HL-60 (cell line): ENCODE measurements around the gene ENPP7.

Experiments
- DNase-seq, 2 experiments: peaks; one replicate each; pipeline ENCODE4 v3.0.0-alpha.2; 2010 to 2020; ENCODE audit warnings: low read depth in 1 of 2, low spot score in 1 of 2
- H3K27ac ChIP-seq: fragments of 250-450 bp; sonication (Bioruptor Pico); replicated peaks from 2 replicates; pipeline ENCODE4 v1.5.1; 2020; ENCODE audit warnings: mild to moderate bottlenecking, moderate library complexity
- H3K27me3 ChIP-seq: fragments of 250-450 bp; sonication (Bioruptor Pico); 2 replicates; pipeline ENCODE4 v1.5.1; 2021; ENCODE audit warnings: mild to moderate bottlenecking, moderate library complexity; ENCODE audit not compliant: insufficient read depth, poor library complexity, severe bottlenecking
- H3K4me3 ChIP-seq: replicated peaks from 2 replicates; pipeline ENCODE4 v1.5.1; 2011; ENCODE audit warnings: mild to moderate bottlenecking, control low read depth, low read length; ENCODE audit not compliant: insufficient read depth
- CTCF ChIP-seq: IDR thresholded peaks from one replicate; pipeline ENCODE4 v1.5.1; 2011; ENCODE audit warnings: low read length, control low read depth, inconsistent platforms; ENCODE audit not compliant: insufficient read depth
- GABPA ChIP-seq: IDR thresholded peaks from 2 replicates; pipeline ENCODE4 v1.6.1; 2012; ENCODE audit warnings: low read depth
- POLR2AphosphoS5 ChIP-seq: IDR thresholded peaks from 2 replicates; pipeline ENCODE4 v1.6.1; 2012; ENCODE audit warnings: low read depth
- REST ChIP-seq: IDR thresholded peaks from 2 replicates; pipeline ENCODE4 v1.6.1; 2012; ENCODE audit warnings: low read depth; ENCODE audit not compliant: insufficient replicate concordance
- SPI1 ChIP-seq: IDR thresholded peaks from 2 replicates; pipeline ENCODE4 v1.6.1; 2012; ENCODE audit warnings: low read depth, mild to moderate bottlenecking, borderline replicate concordance

Gene ENPP7

DNA sequence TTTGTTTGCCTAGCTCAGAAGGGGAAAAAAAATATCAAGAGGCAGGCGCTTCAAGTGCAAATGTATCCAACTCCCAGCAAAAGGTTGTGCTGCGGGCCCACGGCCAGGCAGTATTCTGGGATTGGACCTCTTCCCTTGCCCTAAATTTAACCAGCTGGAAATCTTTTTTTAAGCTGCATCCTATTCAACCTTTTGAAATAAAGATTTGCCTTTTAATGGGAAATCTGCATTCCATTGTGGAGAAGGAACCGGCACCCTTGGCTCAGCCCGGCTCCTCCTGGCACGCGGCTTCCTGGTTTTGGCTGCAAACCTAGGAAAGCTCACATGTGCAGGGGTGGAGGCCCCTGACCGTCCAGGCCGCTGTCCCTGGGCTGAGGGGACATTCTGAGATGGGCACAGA is 38.8 kb upstream of the ENPP7 start:
- Histone ChIP-seq H3K4me3 (no peak overlapping the region), H3K27me3 (peaks cover 5% of the 10 kb centered on the region), H3K27ac (no peak overlapping the region)
- no peak for TF ChIP-seq GABPA
- no peak for TF ChIP-seq POLR2AphosphoS5
- TF ChIP-seq REST: no peak
- TF ChIP-seq CTCF: no peak
- no peak for TF ChIP-seq SPI1
- no peak for DNase-seq

GRCh38 chr17:79693419-79693818 is 37.3 kb upstream of the ENPP7 start:
- Histone ChIP-seq H3K27me3 (peaks cover 10% of the 10 kb centered on the region), H3K27ac (no peak overlapping the region), H3K4me3 (no peak overlapping the region)
- TF ChIP-seq GABPA (no peak), SPI1 (no peak), CTCF (no peak), REST (no peak), POLR2AphosphoS5 (no peak)
- DNase-seq: no peak

- Histone ChIP-seq H3K27me3 (peaks cover 10% of the 10 kb centered on the region), H3K4me3 (no peak overlapping the region), H3K27ac (no peak overlapping the region)
- TF ChIP-seq GABPA (no peak), CTCF (no peak), SPI1 (no peak), POLR2AphosphoS5 (no peak)
- no peak for DNase-seq
These were observed 35.4 kb upstream of the ENPP7 start for GRCh38 chr17:79695293-79695790.

DNA sequence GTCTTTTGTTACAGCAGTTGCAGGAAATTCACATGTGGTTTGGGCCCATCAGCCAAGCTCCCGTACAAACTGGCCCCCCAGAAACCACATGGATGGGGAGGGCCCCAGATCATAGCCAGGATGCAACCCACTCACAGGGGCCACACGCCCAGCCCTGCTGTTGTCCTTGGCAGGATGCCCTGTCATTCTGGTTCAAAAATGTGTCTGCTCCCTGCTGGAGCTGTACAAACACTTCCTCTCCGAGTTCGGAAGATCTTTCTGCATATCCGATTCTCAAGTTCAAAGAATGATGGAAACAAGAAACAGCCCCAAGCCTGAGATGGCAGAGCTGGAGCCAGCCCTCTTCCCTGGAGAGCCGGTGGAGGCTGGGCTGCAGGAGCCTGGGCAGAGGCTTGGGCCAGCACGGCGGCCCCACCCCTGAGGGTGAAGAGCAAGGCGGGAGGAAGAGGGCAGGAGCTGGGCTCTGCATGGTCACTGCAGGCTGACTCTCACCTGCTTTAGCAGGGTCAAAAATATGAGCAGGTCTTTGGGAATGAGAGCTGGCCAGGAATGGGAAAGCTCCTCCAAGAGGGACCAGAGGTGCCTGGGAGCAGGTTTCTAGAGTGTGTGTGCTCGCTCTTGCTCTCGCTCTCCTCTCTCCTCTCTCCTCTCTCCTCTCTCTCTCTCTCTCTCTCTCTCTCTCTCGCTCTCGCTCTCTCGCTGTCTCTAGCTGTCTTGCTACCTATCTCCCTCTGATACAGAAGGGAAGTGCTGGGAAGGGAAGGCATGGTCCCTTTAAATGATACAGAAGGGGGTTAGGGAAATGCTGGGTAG is 34.7 kb upstream of the ENPP7 start:
- no peak for DNase-seq
- Histone ChIP-seq H3K27me3 (peaks cover 10% of the 10 kb centered on the region), H3K4me3 (no peak overlapping the region), H3K27ac (no peak overlapping the region)
- no peak for TF ChIP-seq SPI1
- no peak for TF ChIP-seq REST
- no peak for TF ChIP-seq CTCF
- TF ChIP-seq POLR2AphosphoS5: no peak
- TF ChIP-seq GABPA: no peak
